ENCODE results near the gene RGS14.

GRCh38 chr5:177388521-177389052, 30.9 kb downstream of the RGS14 start:
- TF ChIP-seq CTCF (conservative IDR thresholded peaks at IDR 0.05; ENCODE audit: low read length) (no peak), EZH2phosphoT487 (IDR thresholded peaks at IDR 0.05; ENCODE audit: borderline replicate concordance, low read depth, low read length) (no peak)
